Measurements from ENCODE around the gene LRCH4.

DNA sequence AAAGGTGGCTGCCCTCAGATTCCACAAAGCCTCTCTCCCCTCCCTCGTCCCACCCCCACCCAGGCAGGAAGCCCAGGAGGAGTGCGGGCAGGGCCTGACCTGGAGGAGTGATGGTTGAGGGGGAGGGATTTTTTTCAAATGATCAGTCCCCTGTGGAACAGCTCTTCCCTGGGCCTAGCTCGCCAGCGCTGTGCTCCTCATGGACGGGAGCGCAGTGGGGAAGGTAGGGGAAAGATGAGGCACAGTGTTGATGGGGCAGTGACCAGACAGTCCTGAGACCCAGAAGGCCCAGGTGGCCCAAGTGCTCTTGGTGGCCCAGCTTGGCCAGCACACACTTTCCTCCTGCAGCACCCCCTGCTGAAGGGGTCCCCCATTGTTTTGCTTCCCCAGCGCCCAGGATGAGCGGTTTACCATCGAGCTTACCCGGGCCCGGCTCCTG, 20.8 kb downstream of the LRCH4 start:
- TF ChIP-seq, protein P1, sequence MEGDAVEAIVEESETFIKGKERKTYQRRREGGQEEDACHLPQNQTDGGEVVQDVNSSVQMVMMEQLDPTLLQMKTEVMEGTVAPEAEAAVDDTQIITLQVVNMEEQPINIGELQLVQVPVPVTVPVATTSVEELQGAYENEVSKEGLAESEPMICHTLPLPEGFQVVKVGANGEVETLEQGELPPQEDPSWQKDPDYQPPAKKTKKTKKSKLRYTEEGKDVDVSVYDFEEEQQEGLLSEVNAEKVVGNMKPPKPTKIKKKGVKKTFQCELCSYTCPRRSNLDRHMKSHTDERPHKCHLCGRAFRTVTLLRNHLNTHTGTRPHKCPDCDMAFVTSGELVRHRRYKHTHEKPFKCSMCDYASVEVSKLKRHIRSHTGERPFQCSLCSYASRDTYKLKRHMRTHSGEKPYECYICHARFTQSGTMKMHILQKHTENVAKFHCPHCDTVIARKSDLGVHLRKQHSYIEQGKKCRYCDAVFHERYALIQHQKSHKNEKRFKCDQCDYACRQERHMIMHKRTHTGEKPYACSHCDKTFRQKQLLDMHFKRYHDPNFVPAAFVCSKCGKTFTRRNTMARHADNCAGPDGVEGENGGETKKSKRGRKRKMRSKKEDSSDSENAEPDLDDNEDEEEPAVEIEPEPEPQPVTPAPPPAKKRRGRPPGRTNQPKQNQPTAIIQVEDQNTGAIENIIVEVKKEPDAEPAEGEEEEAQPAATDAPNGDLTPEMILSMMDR (conservative IDR thresholded peaks at IDR 0.05; ENCODE audit: low read length) = no peak
- no peak for TF ChIP-seq EZH2phosphoT487 (IDR thresholded peaks at IDR 0.05; ENCODE audit: borderline replicate concordance)

All from Loucy (cell line).